Measurements from ENCODE around the gene MAN2A2.
A peak's percentile ranks its signal among the peaks of the same experiment; 100 is the strongest.
"Not testable (repeated sequence)": the region's sequence is repeated elsewhere in the genome, so short reads cannot be mapped to it uniquely, and the experiment has no call there.

Gene MAN2A2

GRCh38 chr15:90926766-90927165 is 23.7 kb downstream of the MAN2A2 start:
- not testable (repeated sequence) for H3K27me3 ChIP-seq (ENCODE audit: control insufficient read depth, insufficient read depth, low read length); H3K36me3 ChIP-seq (ENCODE audit: control insufficient read depth, insufficient read depth, low read length); H3K9me3 ChIP-seq (ENCODE audit: control insufficient read depth, low read length); H3K4me3 ChIP-seq (ENCODE audit: low read length); H3K9ac ChIP-seq (ENCODE audit: low read length)
- H3K4me1 ChIP-seq (ENCODE audit: control insufficient read depth, insufficient read depth, low read length) = peaks cover 12% of the 10 kb centered on the region

GRCh38 chr15:90928106-90928505 is 25.0 kb downstream of the MAN2A2 start:
- H3K9ac ChIP-seq (ENCODE audit: low read length); H3K27me3 ChIP-seq (ENCODE audit: control insufficient read depth, insufficient read depth, low read length); H3K36me3 ChIP-seq (ENCODE audit: control insufficient read depth, insufficient read depth, low read length); H3K4me3 ChIP-seq (ENCODE audit: low read length); H3K9me3 ChIP-seq (ENCODE audit: control insufficient read depth, low read length): not testable (repeated sequence)
- peaks cover 17% of the 10 kb centered on the region for H3K4me1 ChIP-seq (ENCODE audit: control insufficient read depth, insufficient read depth, low read length)

- Histone ChIP-seq H3K9ac (ENCODE audit: low read length) (peak overlapping the region; percentile 84), H3K9me3 (ENCODE audit: control insufficient read depth, low read length) (no peaks in the 10 kb centered on the region), H3K4me3 (ENCODE audit: low read length) (peak overlapping the region; percentile 51), H3K27me3 (ENCODE audit: control insufficient read depth, insufficient read depth, low read length) (no peaks in the 10 kb centered on the region), H3K36me3 (ENCODE audit: control insufficient read depth, insufficient read depth, low read length) (no peaks in the 10 kb centered on the region), H3K4me1 (ENCODE audit: control insufficient read depth, insufficient read depth, low read length) (peaks cover 23% of the 10 kb centered on the region)
These were observed 26.3 kb downstream of the MAN2A2 start for GRCh38 chr15:90929246-90930019.

- H3K4me1 ChIP-seq (ENCODE audit: control insufficient read depth, insufficient read depth, low read length) = peaks cover 32% of the 10 kb centered on the region
- H3K27me3 ChIP-seq (ENCODE audit: control insufficient read depth, insufficient read depth, low read length) = no peaks in the 10 kb centered on the region
- H3K4me3 ChIP-seq (ENCODE audit: low read length) = peak overlapping the region; percentile 51
These were observed 27.9 kb downstream of the MAN2A2 start for GRCh38 chr15:90930861-90931574.

GRCh38 chr15:90931575-90931827 is 28.4 kb downstream of the MAN2A2 start:
- Histone ChIP-seq H3K9ac (ENCODE audit: low read length) (peak overlapping the region; percentile 84), H3K9me3 (ENCODE audit: control insufficient read depth, low read length) (no peaks in the 10 kb centered on the region), H3K36me3 (ENCODE audit: control insufficient read depth, insufficient read depth, low read length) (no peaks in the 10 kb centered on the region), H3K4me1 (ENCODE audit: control insufficient read depth, insufficient read depth, low read length) (peaks cover 37% of the 10 kb centered on the region), H3K4me3 (ENCODE audit: low read length) (peak overlapping the region; percentile 58), H3K27me3 (ENCODE audit: control insufficient read depth, insufficient read depth, low read length) (no peaks in the 10 kb centered on the region)

More at GRCh38 chr15:90930861-90931574, 27.9 kb downstream of the MAN2A2 start:
- Histone ChIP-seq H3K9ac (ENCODE audit: low read length) (peak overlapping the region; percentile 84), H3K9me3 (ENCODE audit: control insufficient read depth, low read length) (no peaks in the 10 kb centered on the region), H3K36me3 (ENCODE audit: control insufficient read depth, insufficient read depth, low read length) (no peaks in the 10 kb centered on the region)

GRCh38 chr15:90931828-90932659 is 28.9 kb downstream of the MAN2A2 start, which contains the start of gene HDDC3:
TSS of gene HDDC3 (minus strand) at chr15:90932549. CDS start at chr15:90932540, 9 bp downstream.
- Histone ChIP-seq H3K4me3 (ENCODE audit: low read length) (peak within 1 kb of the TSS; percentile 58), H3K27me3 (ENCODE audit: control insufficient read depth, insufficient read depth, low read length) (no peaks in the 10 kb centered on the region), H3K9me3 (ENCODE audit: control insufficient read depth, low read length) (no peaks in the 10 kb centered on the region), H3K9ac (ENCODE audit: low read length) (peak within 1 kb of the TSS; percentile 84), H3K4me1 (ENCODE audit: control insufficient read depth, insufficient read depth, low read length) (peaks cover 37% of the 10 kb centered on the region), H3K36me3 (ENCODE audit: control insufficient read depth, insufficient read depth, low read length) (peaks cover 4% of the 10 kb centered on the region)

- no peak overlapping the region for H3K4me3 ChIP-seq (ENCODE audit: low read length)
- no peaks in the 10 kb centered on the region for H3K9me3 ChIP-seq (ENCODE audit: control insufficient read depth, low read length)
- peaks cover 37% of the 10 kb centered on the region for H3K4me1 ChIP-seq (ENCODE audit: control insufficient read depth, insufficient read depth, low read length)
- peaks cover 4% of the 10 kb centered on the region for H3K36me3 ChIP-seq (ENCODE audit: control insufficient read depth, insufficient read depth, low read length)
- peak overlapping the region; percentile 84 for H3K9ac ChIP-seq (ENCODE audit: low read length)
- H3K27me3 ChIP-seq (ENCODE audit: control insufficient read depth, insufficient read depth, low read length) = no peaks in the 10 kb centered on the region
These were observed 29.5 kb downstream of the MAN2A2 start for GRCh38 chr15:90932660-90932991.

- Histone ChIP-seq H3K9ac (ENCODE audit: low read length) (no peak overlapping the region), H3K36me3 (ENCODE audit: control insufficient read depth, insufficient read depth, low read length) (peaks cover 4% of the 10 kb centered on the region), H3K9me3 (ENCODE audit: control insufficient read depth, low read length) (no peaks in the 10 kb centered on the region), H3K4me1 (ENCODE audit: control insufficient read depth, insufficient read depth, low read length) (peaks cover 37% of the 10 kb centered on the region), H3K4me3 (ENCODE audit: low read length) (no peak overlapping the region), H3K27me3 (ENCODE audit: control insufficient read depth, insufficient read depth, low read length) (no peaks in the 10 kb centered on the region)
These were observed 30.2 kb downstream of the MAN2A2 start for GRCh38 chr15:90933301-90933700.

GRCh38 chr15:90934256-90934948 is 31.3 kb downstream of the MAN2A2 start:
- no peak overlapping the region for H3K4me3 ChIP-seq (ENCODE audit: low read length)
- peak overlapping the region; percentile 77 for H3K9ac ChIP-seq (ENCODE audit: low read length)
- no peaks in the 10 kb centered on the region for H3K9me3 ChIP-seq (ENCODE audit: control insufficient read depth, low read length)
- H3K4me1 ChIP-seq (ENCODE audit: control insufficient read depth, insufficient read depth, low read length) = peaks cover 37% of the 10 kb centered on the region
- H3K27me3 ChIP-seq (ENCODE audit: control insufficient read depth, insufficient read depth, low read length) = no peaks in the 10 kb centered on the region
- H3K36me3 ChIP-seq (ENCODE audit: control insufficient read depth, insufficient read depth, low read length) = peaks cover 8% of the 10 kb centered on the region

- Histone ChIP-seq H3K9ac (ENCODE audit: low read length) (peak within 1 kb of the TSS; percentile 77), H3K4me1 (ENCODE audit: control insufficient read depth, insufficient read depth, low read length) (peaks cover 37% of the 10 kb centered on the region), H3K9me3 (ENCODE audit: control insufficient read depth, low read length) (no peaks in the 10 kb centered on the region), H3K4me3 (ENCODE audit: low read length) (peak within 1 kb of the TSS; percentile 57), H3K27me3 (ENCODE audit: control insufficient read depth, insufficient read depth, low read length) (no peaks in the 10 kb centered on the region), H3K36me3 (ENCODE audit: control insufficient read depth, insufficient read depth, low read length) (peaks cover 16% of the 10 kb centered on the region)
These were observed 32.0 kb downstream of the MAN2A2 start, which contains the start of gene UNC45A for GRCh38 chr15:90934949-90935751. TSS of gene UNC45A (plus strand) at chr15:90935285. CDS start at chr15:90935325, 40 bp downstream.

GRCh38 chr15:90936823-90937222 is 33.7 kb downstream of the MAN2A2 start:
- Histone ChIP-seq H3K9ac (ENCODE audit: low read length) (no peak overlapping the region), H3K36me3 (ENCODE audit: control insufficient read depth, insufficient read depth, low read length) (peaks cover 24% of the 10 kb centered on the region), H3K4me1 (ENCODE audit: control insufficient read depth, insufficient read depth, low read length) (peaks cover 25% of the 10 kb centered on the region), H3K9me3 (ENCODE audit: control insufficient read depth, low read length) (no peaks in the 10 kb centered on the region), H3K27me3 (ENCODE audit: control insufficient read depth, insufficient read depth, low read length) (no peaks in the 10 kb centered on the region), H3K4me3 (ENCODE audit: low read length) (no peak overlapping the region)

Data from mucosa of stomach (tissue), 1 donor.